Measurements from ENCODE around the gene IGF1R. TPM values are rescaled to one million over a fixed set of nuclear protein-coding genes. Genes with fewer than 3 reads are reported as not detected.

Gene IGF1R
- polyA plus RNA-seq, 1 experiment = 21.6 TPM

DNA sequence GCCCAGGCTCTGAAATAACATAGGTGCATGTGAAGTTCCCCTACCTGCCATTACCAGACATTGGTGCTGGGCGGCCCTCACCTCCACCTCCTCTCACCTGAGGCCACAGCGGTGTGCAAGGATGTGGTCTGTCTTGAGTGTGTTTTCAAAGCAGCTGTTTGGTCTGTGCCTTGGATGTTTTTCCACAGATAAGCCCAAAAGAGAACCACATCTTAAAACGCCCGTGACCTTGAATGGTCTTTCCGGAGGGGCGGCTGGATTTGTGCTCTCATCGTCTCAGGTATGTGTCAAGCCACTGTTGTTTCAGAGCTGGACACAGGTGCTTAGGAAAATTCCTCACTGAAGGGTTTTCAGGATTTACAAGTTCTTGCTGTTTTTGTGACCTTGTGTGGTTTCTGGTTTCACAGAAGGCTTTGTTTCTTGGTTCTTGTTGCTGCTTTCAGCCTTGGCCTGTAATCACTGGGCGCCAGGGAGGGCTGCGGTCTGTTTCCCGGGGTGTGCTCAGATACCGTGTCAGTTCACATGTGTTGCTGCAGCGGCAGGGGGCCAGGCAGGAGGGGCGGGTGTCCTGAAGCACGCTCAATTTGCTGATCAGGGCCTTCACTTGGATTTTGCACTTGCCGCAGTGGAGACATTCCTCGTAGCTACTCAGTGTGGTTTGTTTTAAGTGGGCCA, 128.4 kb downstream of the IGF1R start:
- ChIA-PET POLR2A (no interaction called here), CTCF (interaction anchor here (0.6 kb wide), 1 partner anchor 162 kb away, joined by 4 read pairs; no protein-coding TSS in a partner anchor)
- TF ChIP-seq, protein P1, sequence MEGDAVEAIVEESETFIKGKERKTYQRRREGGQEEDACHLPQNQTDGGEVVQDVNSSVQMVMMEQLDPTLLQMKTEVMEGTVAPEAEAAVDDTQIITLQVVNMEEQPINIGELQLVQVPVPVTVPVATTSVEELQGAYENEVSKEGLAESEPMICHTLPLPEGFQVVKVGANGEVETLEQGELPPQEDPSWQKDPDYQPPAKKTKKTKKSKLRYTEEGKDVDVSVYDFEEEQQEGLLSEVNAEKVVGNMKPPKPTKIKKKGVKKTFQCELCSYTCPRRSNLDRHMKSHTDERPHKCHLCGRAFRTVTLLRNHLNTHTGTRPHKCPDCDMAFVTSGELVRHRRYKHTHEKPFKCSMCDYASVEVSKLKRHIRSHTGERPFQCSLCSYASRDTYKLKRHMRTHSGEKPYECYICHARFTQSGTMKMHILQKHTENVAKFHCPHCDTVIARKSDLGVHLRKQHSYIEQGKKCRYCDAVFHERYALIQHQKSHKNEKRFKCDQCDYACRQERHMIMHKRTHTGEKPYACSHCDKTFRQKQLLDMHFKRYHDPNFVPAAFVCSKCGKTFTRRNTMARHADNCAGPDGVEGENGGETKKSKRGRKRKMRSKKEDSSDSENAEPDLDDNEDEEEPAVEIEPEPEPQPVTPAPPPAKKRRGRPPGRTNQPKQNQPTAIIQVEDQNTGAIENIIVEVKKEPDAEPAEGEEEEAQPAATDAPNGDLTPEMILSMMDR (IDR thresholded peaks at IDR 0.05; ENCODE audit: low read depth, low read length) = no peak
- H3K27ac ChIP-seq (ENCODE audit: low read depth, low read length) = no peak overlapping the region
- H3K27me3 ChIP-seq (ENCODE audit: control insufficient read depth, insufficient read depth, low read length) = no peaks in the 10 kb centered on the region
- H3K9me3 ChIP-seq (ENCODE audit: control insufficient read depth, insufficient read depth, low read length) = no peaks in the 10 kb centered on the region
- H3K4me3 ChIP-seq (ENCODE audit: low read depth, low read length) = no peak overlapping the region
- DNase-seq (ENCODE audit: low read depth, low spot score) = no peak

DNA sequence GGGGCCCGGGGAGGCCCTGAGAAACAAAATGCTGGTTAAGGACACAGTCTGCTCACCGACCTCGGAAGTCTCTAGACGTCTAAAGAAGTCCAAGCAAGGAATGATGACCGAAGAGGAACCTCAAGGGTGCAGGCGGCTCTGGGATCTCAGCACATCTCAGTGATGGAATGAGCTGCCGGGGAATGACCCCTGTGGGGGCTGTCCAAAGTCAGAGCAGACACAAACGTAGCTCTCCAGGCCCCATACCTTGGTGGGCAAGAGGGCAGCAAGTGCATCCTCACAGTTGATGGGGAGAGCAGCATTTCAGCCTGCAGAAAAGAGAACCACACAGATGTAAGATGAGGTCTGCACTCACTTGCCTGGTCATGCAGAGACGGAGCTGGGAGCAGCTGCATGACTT, 129.1 kb downstream of the IGF1R start:
- TF ChIP-seq, protein P1 (IDR thresholded peaks at IDR 0.05; ENCODE audit: low read depth, low read length) = no peak
- no peak overlapping the region for H3K4me3 ChIP-seq (ENCODE audit: low read depth, low read length)
- H3K27ac ChIP-seq (ENCODE audit: low read depth, low read length) = no peak overlapping the region
- no peaks in the 10 kb centered on the region for H3K9me3 ChIP-seq (ENCODE audit: control insufficient read depth, insufficient read depth, low read length)
- DNase-seq (ENCODE audit: low read depth, low spot score) = no peak
- CTCF ChIA-PET = no interaction called here
- no peaks in the 10 kb centered on the region for H3K27me3 ChIP-seq (ENCODE audit: control insufficient read depth, insufficient read depth, low read length)
- POLR2A ChIA-PET = no interaction called here

DNA sequence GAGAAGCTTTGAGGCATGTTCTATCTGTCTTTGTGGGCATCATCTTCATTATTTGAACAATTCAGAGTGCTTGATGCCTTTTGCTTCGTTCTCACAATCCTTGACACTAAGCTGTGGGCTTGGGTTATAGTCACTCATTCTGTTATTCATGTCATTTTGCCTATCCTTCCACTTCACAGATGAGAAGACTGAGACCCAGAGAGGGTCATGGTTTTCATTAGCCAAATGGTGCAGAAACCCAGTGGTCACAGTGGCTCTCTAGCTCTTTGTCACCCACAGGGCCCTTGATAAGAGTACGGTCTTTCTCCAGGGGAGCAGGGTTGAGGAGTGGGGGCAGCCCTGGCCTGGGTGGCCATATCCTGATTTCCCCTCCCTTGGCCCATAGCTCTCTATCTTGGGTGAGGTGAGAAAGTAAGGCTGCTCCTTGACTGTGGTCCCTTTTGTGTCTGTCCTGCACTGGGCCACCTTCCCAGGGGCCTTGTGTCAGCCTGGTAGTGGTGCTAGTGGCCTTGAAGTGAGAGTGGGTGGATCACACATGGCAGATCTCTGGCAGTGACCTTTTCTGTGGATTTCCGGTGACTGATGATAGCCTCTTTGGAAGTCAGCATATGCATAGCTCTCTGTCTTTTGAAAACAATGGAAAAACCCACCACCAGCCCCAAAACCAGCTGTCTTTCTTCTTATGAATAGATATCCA, 130.1 kb downstream of the IGF1R start:
- no peaks in the 10 kb centered on the region for H3K27me3 ChIP-seq (ENCODE audit: control insufficient read depth, insufficient read depth, low read length)
- TF ChIP-seq, protein P1 (IDR thresholded peaks at IDR 0.05; ENCODE audit: low read depth, low read length) = no peak
- H3K27ac ChIP-seq (ENCODE audit: low read depth, low read length) = no peak overlapping the region
- no peaks in the 10 kb centered on the region for H3K9me3 ChIP-seq (ENCODE audit: control insufficient read depth, insufficient read depth, low read length)
- H3K4me3 ChIP-seq (ENCODE audit: low read depth, low read length) = no peak overlapping the region
- POLR2A ChIA-PET = no interaction called here
- no peak for DNase-seq (ENCODE audit: low read depth, low spot score)
- CTCF ChIA-PET = interaction anchor here (0.6 to 3.9 kb wide), 30 partner anchors 10 to 322 kb away, joined by 3 to 61 read pairs (median 4); no protein-coding TSS in a partner anchor

- ChIA-PET POLR2A (no interaction called here), CTCF (interaction anchor here (0.6 to 3.9 kb wide), 45 partner anchors 9 to 321 kb away, joined by 3 to 61 read pairs (median 4); no protein-coding TSS in a partner anchor)
- Histone ChIP-seq H3K9me3 (ENCODE audit: control insufficient read depth, insufficient read depth, low read length) (no peaks in the 10 kb centered on the region), H3K4me3 (ENCODE audit: low read depth, low read length) (no peak overlapping the region), H3K27me3 (ENCODE audit: control insufficient read depth, insufficient read depth, low read length) (no peaks in the 10 kb centered on the region), H3K27ac (ENCODE audit: low read depth, low read length) (no peak overlapping the region)
- DNase-seq (ENCODE audit: low read depth, low spot score) = no peak
- TF ChIP-seq, protein P1 (IDR thresholded peaks at IDR 0.05; ENCODE audit: low read depth, low read length) = no peak
Observed at GRCh38 chr15:98778960-98779359, 130.6 kb downstream of the IGF1R start.

GRCh38 chr15:98779463-98780071, 131.2 kb downstream of the IGF1R start:
- no peak overlapping the region for H3K27ac ChIP-seq (ENCODE audit: low read depth, low read length)
- ChIA-PET POLR2A (no interaction called here), CTCF (interaction anchor here (0.6 to 3.9 kb wide), 51 partner anchors 10 to 472 kb away, joined by 3 to 61 read pairs (median 4); no protein-coding TSS in a partner anchor)

More at GRCh38 chr15:98779463-98780071, 131.2 kb downstream of the IGF1R start:
- no peak for DNase-seq (ENCODE audit: low read depth, low spot score)
- Histone ChIP-seq H3K9me3 (ENCODE audit: control insufficient read depth, insufficient read depth, low read length) (no peaks in the 10 kb centered on the region), H3K4me3 (ENCODE audit: low read depth, low read length) (no peak overlapping the region), H3K27me3 (ENCODE audit: control insufficient read depth, insufficient read depth, low read length) (no peaks in the 10 kb centered on the region)
- TF ChIP-seq, protein P1 (IDR thresholded peaks at IDR 0.05; ENCODE audit: low read depth, low read length) = peak; percentile 90

Data from AG04450 (cell line).